Muscle of back (tissue), 13 donors: ENCODE measurements around the gene STOX1. TPM values are rescaled to one million over a fixed set of nuclear protein-coding genes. Genes with fewer than 3 reads are reported as not detected.
"Not testable (repeated sequence)": the region's sequence is repeated elsewhere in the genome, so short reads cannot be mapped to it uniquely, and the experiment has no call there.

Source experiments
- DNase-seq, 3 donors: peaks; one replicate each; pipeline versions ENCODE4 v3.0.0 to v3.0.0-alpha.2; 2013
- long read RNA-seq, 9 donors: transcript quantifications; one replicate each; lab custom pipeline, GENCODE V29; 2026
- polyA plus RNA-seq, 10 donors: library from polyadenylated mRNA; unstranded; fragments of 120-200 nt; gene quantifications; one replicate each; pipeline ENCODE4 v1.2.1, GENCODE V29; 2013; ENCODE audit not compliant: insufficient read length in 10 of 10

Gene STOX1, protein sequence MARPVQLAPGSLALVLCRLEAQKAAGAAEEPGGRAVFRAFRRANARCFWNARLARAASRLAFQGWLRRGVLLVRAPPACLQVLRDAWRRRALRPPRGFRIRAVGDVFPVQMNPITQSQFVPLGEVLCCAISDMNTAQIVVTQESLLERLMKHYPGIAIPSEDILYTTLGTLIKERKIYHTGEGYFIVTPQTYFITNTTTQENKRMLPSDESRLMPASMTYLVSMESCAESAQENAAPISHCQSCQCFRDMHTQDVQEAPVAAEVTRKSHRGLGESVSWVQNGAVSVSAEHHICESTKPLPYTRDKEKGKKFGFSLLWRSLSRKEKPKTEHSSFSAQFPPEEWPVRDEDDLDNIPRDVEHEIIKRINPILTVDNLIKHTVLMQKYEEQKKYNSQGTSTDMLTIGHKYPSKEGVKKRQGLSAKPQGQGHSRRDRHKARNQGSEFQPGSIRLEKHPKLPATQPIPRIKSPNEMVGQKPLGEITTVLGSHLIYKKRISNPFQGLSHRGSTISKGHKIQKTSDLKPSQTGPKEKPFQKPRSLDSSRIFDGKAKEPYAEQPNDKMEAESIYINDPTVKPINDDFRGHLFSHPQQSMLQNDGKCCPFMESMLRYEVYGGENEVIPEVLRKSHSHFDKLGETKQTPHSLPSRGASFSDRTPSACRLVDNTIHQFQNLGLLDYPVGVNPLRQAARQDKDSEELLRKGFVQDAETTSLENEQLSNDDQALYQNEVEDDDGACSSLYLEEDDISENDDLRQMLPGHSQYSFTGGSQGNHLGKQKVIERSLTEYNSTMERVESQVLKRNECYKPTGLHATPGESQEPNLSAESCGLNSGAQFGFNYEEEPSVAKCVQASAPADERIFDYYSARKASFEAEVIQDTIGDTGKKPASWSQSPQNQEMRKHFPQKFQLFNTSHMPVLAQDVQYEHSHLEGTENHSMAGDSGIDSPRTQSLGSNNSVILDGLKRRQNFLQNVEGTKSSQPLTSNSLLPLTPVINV
- 1 to 10 TPM; 1.6 to 4.3 (median 2.4) TPM for polyA plus RNA-seq
- long read RNA-seq, donor 1, partial matches to known transcripts, result 0 of 1 reads
- long read RNA-seq, donor 1, other reads (novel, unspliced or antisense), result 0 of 1 reads
- long read RNA-seq, donor 2, partial matches to known transcripts, result 0 of 1 reads
- long read RNA-seq, donor 2, other reads (novel, unspliced or antisense), result 0 of 1 reads
- long read RNA-seq, donor 3, result 0 reads
- long read RNA-seq, donor 4, result 0 reads
- long read RNA-seq, donor 5, partial matches to known transcripts, result 0 of 1 reads
- long read RNA-seq, donor 5, other reads (novel, unspliced or antisense), result 0 of 1 reads
- long read RNA-seq, donor 6, partial matches to known transcripts, result 0 of 1 reads
- long read RNA-seq, donor 6, other reads (novel, unspliced or antisense), result 0 of 1 reads
- long read RNA-seq, donor 7, result 0 reads
- long read RNA-seq, donor 8, result 0 reads
- long read RNA-seq, donor 9, result 0 reads

DNA sequence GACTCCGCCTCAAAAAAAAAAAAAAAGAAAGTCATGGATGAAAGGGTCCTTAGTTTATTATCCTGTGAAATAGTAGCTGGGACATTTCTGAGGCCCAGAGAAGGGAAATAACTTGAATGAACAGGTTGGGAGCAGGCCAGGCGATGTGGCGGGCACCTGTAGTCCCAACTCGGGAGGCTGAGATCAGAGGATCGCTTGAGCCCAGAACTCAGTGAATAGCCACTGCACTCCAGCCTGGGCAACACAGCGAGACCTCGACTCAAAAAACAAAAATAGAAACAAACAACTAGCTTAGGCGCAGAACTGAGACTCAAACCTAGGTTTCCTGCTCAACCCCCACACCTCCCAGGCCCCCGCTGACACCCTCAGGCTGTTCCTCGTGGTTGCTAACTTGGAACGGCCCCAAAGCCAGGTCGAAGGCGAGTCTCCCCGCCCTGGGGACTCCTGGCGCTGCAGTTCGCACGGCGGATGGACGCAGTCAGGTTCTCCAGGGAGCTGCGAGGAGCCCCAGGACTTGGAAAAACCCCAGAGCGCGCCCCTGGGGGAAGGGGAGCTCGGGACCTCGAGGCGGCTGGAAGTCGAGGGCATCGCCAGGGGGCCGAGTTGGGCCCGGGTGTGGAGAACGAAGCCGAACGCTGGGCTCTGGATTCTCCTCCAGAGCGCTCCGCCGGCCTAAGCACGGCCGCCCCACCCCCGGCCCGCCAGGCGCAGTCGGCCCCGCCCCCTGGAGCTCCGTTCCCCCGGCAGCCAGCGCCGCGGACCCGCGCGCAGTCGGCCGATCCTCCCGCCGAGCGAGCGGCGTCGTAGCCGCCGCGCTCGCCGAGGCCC is at the start of gene STOX1:
STOX1 (plus strand) TSS at position 768 of the 828 bp plus-strand sequence. CDS start 93 bp downstream, outside the sequence.
- DNase-seq, result peak; percentile 46 to 89 (median 77)

DNA sequence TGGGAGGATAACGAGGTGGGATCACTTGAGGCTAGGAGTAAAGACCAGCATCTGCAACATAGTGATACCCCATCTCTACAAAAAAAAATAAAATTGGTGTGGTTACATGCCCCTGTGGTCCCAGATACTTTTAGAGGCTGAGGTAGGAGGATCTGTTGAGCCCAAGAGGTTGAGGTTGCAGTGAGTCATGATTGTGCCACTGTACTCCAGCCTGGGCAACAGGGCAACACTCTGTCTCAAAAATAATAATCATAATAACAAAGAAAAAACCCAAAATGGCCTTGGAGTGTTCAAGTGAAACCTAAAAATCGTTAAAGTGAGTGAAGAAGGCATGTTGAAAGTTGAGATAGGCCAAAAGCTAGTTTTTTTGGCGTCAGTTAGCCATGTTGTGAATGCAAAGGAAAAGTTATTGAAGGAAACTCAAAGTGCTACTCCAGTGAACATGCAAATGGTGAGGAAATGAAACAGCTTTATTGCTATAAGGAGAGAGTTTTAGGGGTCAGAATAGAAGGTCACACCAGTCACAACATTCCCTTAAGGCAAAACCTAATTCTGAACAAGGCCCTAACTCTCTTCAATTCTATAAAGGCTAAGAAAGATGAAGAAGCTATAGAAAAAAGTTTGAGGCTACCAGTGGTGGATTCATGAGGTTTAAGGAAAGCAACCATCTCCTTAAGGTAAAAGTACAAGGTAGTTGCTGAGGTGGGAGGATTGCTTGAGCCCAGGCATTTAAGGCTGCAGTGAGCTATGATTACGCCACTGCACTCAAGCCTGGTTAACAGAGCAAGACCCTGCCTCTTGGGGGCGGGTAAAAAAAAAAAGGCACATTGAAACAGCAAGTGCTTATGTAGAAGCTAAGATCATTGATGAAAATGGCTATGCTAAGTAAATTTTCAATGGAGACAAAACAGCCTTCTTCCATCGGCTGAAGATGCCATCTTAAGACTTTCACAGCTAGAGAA is 45.4 kb upstream of the STOX1 start:
- no peak for DNase-seq

DNA sequence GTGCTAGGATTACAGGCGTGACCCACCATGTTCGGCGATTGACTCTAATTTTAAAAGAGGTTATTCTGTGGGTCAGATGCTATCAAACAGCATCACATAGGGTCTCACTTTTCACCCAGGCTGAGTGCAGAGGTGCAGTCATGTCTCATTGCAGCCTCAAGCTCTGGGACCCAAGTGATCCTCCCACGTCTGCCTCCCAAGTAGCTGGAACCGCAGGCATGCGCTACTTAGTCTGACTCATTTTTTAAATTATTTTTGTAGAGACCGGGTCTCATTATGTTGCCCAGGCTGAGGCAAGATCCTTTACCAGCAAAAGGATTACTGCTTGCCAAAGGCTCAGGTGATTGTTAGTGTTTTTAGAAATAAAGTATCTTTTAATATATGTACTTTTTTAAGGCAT is 42.9 kb upstream of the STOX1 start:
- DNase-seq, result no peak

DNA sequence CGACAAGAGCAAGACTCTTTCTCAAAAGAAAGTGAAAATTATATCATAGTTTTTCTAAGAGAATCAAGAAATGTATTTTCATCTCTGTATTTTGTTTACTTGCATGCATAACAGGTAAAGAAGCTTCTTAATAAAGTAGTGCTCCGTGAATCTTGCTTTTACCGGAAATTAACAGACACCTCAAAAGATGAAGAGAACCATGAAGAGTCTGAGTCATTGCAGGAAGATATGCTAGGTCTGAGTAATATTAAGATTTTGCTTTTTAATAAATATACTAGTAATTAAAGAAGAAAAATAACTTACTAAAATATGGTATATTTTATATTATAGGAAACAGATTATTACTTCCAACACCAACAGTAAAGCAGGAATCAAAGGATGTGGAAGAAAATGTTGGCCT is 39.5 kb upstream of the STOX1 start:
- DNase-seq, result no peak

DNA sequence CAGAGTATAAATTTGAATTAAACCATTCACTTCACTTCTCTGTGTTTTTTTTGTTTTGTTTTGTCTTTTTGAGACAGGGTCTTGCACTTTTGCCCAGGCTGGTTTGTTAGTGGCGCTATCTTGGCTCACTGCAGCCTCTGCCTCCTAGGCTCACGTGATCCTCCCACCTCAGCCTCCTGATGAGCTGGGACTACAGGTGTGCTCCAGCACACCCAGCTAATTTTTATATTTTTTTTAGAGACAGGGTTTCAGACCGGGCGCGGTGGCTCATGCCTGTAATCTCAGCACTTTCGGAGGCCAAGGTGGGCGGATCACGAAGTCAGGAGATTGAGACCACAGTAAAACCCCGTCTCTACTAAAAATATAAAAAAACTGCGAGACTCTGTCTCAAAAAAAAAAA is 36.9 kb upstream of the STOX1 start:
- DNase-seq, result no peak

DNA sequence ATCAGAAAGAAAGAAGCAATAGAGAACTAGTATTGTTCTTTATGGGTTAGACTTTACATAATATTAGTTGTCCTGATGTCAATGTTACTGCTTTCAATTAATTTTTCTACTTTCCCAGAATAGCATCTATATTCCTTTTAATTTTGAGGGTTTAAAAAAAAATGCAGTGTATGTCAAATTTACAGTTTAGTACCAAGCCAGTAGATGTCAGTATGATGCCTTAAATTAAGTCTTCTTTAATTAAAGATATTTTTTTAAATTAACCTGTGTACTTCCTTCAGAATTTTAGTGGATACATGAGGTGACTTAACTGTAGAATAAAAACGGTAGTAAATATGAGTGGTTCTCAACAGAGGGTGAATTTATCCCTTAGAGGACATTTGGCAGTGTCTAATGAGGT is 35.2 kb upstream of the STOX1 start:
- no peak for DNase-seq

DNA sequence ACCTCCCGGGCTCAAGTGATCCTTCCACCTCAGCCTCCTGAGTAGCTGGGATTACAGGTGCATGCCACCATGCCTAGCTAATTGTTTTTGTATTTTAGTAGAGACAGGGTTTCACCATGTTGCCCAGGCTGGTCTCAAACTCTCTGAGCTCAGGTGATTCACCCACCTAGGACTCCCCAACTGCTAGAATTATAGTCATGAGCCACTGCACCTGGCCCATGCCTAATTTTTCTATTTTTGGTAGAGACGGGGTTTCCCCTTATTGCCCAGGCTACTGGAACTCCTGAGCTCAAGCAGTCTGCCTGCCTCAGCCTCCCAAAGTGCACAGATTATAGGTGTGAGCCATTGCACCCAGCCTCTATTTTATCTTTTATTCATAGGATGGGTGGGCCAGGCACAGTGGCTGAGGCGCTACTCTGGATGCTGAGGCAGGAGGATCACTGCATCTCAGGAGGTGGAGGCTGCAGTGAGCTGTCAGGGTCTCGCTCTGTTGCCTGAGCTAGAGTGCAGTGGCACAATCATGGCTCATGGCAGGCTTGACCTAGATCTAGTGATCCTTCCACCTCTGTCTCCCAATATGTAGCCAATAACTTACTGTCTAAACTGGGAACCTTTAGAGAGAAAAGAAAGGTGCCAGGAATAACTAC is 31.3 kb upstream of the STOX1 start:
- DNase-seq, result no peak

DNA sequence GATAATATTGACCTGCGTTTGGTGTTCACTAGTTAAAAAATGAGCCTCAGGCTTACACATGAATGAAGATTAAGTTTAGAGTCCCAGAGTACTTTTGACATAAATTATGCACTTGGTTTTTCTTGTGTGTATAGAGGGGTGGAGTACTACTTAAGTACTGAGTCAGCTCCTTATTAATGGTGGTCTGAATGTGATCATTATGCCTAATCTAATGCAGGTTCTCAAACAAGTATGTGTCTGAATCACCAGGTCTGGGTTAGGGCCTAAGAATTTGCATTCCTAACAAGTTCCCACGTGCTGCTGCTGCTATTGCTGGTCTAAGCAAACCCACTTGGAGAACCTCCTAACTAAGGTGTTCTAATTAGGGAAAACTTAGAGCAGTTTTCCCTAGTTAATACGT is 30.7 kb upstream of the STOX1 start:
- peak in 1 of 3 donors; percentile 1 for DNase-seq

DNA sequence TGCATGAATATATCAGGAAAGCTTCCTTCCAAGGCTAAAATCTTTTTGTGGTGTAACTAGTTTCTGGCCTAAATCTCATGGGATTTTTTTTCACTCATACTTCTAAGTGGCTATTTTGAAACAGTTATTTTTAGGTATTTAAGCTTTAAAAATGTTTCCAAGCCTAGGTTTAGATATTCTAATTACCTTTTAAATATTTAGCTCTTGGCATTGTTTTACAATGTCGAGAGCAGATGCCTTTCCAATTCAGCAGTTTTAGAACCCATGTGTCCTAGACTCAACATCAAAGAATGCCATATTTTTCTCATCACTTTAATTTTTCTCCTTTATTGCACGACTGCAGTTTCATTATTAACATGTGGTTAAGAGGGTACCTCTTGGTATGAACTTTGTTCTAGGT is 27.1 kb upstream of the STOX1 start:
- DNase-seq, result no peak

DNA sequence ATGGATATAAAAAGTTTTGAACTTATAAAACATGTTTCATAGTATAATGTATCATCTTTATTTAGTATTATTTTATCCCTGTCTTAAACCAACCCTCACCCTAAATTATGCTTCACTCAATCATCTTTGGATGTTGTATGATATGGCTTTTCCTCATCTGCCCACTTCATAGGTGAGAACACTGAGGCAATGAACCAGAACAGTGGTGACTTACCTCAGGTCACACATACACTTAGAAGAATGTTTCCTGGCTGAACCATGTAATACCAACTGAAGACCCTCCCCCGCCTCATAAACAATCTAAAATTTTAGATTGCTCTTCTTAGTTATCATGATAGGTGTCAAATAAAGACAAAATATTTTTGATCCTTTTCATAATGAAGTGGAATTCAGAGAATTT is 22.6 kb upstream of the STOX1 start:
- no peak for DNase-seq

DNA sequence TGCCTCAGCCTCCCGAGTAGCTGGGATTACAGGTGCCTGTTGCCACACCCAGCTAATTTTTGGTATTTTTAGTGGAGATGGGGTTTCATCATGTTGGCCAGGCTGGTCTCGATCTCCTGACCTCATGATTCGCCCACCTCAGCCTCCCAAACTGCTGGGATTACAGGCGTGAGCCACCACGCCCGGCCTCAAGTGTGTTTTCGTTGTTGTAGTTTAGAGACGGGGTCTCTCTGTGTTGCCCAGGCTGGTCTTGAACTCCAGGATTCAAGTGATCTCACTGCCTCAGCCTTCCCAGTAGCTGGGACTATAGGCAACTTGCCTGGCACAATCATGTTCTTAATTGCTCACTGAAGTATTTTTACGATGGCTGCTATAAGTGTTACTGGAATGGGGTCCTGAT is 16.5 kb upstream of the STOX1 start:
- not testable (repeated sequence) for DNase-seq

DNA sequence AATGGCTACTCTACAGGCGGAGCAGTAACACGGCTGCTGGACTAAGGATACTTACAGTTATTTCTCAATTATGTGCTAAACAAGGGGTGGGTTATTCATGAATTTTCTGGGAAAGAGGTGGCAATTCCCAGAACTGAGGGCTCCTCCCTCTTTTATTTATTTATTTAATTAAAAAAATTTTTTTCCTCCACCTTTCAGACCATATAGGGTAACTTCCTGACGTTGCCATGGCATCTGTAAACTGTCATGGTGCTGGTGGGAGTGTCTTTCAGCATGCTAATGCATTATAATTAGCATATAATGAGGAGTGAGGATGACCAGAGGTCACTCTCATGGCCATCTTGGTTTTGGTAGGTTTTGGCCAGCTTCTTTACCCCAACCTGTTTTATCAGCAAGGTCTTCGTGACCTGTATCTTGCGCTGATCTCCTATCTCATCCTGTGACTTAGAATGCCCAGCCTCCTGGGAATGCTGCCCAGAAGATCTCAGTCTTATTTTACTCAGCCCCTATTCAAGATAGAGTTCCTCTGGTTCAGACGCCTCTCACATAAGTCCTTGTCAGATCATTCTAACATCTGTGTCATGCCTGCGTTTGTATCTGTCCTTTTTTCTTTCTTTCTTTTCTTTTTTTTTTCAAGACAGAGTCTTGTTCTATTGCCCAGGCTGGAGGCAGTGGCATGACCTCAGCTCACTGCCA is 15.9 kb upstream of the STOX1 start:
- no peak for DNase-seq

DNA sequence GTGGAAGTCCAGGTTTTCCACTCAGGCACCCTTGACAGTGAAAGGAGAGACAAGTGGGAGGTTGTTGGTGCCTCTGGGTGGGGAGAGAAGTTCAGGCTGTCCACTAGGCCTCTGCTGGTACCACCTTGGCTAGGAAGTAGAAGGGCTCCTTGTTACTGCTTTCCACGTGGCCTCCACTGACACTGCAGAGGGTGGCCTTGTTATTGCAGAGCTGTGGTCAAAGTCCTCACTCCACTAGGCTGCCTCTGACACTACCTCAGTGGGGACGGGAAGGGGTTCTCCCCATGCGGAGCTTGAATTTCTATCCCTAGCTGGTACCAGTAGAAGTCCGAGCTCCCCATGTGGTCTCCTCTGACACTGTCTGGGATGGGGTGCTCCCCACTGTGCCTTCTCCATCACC is 14.9 kb upstream of the STOX1 start:
- no peak for DNase-seq

DNA sequence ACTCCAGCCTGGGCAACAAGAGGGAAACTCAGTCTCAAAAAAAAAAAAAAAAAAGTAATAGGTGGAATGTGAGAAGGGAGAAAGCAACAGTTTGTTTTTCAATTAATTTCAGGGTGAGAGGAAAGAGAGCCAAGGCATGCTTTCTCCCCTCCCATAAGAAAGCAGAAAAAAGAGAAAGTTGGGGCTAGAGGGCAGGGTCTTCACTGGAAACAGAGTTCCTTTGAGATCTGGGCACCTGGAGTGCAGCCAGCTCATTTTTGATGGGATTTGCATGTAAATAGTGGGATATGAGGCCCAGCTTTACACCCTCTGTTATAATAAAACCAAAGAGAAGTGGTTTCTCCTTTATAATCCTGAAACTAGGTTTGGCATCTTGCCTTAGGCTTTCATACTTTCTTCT is 13.8 kb upstream of the STOX1 start:
- DNase-seq, result no peak

DNA sequence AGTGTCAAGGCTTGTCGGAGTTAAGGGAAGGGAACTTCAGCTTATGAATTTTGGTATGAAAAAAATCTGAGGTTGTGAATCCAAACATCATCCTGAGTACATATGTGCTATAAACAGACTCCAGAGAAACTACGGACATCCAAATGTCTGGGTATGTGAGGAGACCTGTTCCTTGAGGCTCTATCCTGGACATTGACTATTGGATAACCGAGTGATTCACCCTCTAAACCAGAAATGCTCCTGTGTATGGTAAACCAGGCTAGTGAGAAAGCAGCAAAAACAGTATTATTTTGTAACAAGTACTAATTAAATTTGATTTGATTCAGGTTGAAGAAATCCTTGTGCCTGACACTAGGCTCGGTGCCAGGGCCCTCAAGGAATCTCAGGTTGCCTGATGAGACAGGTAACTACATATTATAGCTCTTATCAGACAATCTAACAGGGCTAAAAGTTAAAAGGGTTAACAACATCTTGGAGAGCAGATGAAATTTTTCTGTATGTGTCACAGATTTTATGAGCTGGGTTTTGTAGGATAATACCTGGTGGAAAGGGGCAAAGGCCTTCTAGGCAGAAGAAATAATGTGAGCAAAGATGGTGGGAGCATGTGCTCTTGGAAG is 10.4 kb upstream of the STOX1 start:
- DNase-seq, result no peak

DNA sequence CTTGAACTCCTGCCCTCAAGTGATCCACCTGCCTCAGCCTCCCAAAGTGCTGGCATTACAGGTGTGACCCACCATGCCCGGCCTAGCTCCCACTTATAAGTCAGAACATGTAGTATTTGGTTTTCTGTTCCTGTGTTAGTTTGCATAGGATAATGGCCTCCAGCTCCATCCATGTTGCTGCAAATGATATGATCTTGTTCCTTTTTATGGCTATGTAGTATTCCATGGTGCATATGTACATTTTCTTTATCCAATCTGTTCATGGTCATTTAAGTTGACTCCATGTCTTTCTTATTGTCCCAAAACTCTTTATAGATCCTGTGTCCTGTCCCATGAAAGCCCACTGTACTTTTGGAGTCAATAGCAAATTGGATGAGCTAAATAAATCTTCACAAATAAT is 7.0 kb upstream of the STOX1 start:
- not testable (repeated sequence) for DNase-seq

DNA sequence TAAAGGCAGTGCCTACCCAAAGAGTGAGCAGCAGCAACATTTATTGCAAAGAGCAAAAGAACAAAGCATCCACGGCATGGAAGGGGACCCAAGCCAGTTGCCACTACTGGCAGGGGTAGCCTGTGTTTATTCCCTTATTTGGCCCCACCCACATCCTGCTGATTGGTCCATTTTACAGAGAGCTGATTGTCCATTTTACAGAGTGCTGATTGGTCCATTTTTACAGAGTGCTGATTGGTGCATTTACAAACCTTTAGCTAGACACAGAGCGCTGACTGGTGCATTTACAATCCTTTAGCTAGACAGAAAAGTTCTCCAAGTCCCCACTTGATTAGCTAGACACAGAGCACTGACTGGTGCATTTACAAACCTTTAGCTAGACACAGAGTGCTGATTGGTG is 4.7 kb upstream of the STOX1 start:
- not testable (repeated sequence) for DNase-seq

DNA sequence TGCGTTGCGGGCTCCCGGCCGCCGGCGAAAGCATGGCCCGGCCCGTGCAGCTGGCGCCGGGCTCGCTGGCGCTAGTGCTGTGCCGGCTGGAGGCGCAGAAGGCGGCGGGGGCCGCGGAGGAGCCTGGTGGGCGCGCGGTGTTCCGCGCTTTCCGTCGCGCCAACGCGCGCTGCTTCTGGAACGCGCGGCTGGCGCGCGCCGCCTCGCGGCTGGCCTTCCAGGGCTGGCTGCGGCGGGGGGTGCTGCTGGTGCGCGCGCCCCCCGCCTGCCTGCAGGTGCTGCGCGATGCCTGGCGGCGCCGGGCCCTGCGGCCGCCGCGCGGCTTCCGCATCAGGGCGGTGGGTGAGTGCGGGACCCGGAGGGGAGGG is 245 bp downstream of the STOX1 start:
- DNase-seq, result not testable (repeated sequence)
